Effector memory CD4-positive, alpha-beta T cell (primary cell): Measurements from ENCODE around the gene KLHL26.

Experiments
- DNase-seq, 3 donors: peaks; one replicate each; pipeline ENCODE4 v3.0.0-alpha.2; 2020
- H3K27ac ChIP-seq: 2 replicates; pipeline ENCODE4 v1.7.0; 2013; ENCODE audit warnings: mild to moderate bottlenecking, low read length, moderate library complexity; ENCODE audit not compliant: insufficient read depth, poor library complexity, severe bottlenecking
- H3K27me3 ChIP-seq: replicated peaks from 2 replicates; pipeline ENCODE4 v1.7.0; 2013; ENCODE audit warnings: mild to moderate bottlenecking, low read length; ENCODE audit not compliant: insufficient read depth, control insufficient read depth, poor library complexity, severe bottlenecking
- H3K36me3 ChIP-seq: 2 replicates; pipeline ENCODE4 v1.7.0; 2013; ENCODE audit warnings: mild to moderate bottlenecking, low read length, moderate library complexity; ENCODE audit not compliant: control insufficient read depth, insufficient read depth
- H3K4me1 ChIP-seq: 2 replicates; pipeline ENCODE4 v1.7.0; 2013; ENCODE audit warnings: low read length, mild to moderate bottlenecking; ENCODE audit not compliant: control insufficient read depth, insufficient read depth, poor library complexity, severe bottlenecking
- H3K4me3 ChIP-seq: 2 replicates; pipeline ENCODE4 v1.7.0; 2013; ENCODE audit warnings: low read length, low read depth, mild to moderate bottlenecking; ENCODE audit not compliant: insufficient read depth, poor library complexity, severe bottlenecking
- H3K9me3 ChIP-seq: 2 replicates; pipeline ENCODE4 v1.7.0; 2013; ENCODE audit warnings: mild to moderate bottlenecking, low read length, moderate library complexity; ENCODE audit not compliant: control insufficient read depth

Gene KLHL26

DNA sequence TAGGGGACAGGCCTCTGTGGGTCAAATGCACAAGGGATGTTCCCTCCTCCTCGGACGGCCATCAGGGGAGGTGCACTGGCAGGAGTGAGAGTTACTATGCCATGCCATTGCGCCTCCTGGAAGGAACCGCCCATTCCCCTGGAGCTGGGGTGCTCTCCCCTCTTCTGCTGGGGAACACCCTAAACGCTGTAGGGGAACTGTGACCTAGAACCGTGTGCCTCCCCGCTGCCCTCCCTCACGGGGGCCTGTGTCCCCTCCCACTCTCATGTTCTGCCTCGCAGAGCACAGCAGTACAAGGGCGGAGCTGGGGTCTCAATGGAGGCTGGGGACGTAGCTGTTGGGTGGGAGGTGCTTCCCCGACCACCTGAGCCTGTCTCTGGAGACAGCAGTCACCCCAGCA is 29.5 kb downstream of the KLHL26 start:
- H3K4me1 ChIP-seq: peaks cover 7% of the 10 kb centered on the region
- no peaks in the 10 kb centered on the region for H3K9me3 ChIP-seq
- DNase-seq: no peak
- no peak overlapping the region for H3K27ac ChIP-seq
- H3K36me3 ChIP-seq: peaks cover 35% of the 10 kb centered on the region
- H3K27me3 ChIP-seq: no peaks in the 10 kb centered on the region
- no peak overlapping the region for H3K4me3 ChIP-seq

DNA sequence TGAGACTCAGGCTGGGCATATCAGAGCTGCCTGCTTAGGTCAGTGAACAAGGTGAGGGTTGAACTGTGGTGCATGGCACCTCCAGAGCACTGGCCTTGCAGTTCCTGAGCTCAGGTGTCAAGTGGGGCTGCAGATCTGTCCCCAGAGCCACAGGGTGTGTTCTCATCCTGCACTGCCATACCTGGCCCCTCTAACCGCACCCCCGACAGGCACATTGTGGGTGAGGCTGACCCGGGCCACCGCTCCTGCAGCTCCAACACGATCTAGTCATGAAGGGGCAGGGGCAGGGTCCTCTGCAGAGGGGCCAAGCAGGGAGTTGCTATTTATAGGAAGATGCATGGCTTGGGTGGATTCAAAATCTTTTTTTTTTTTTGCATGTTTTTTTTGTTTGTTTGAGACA is 30.0 kb downstream of the KLHL26 start:
- Histone ChIP-seq H3K9me3 (no peaks in the 10 kb centered on the region), H3K27ac (no peak overlapping the region), H3K4me1 (peaks cover 7% of the 10 kb centered on the region), H3K27me3 (no peaks in the 10 kb centered on the region), H3K36me3 (peaks cover 31% of the 10 kb centered on the region), H3K4me3 (no peak overlapping the region)
- DNase-seq: no peak

DNA sequence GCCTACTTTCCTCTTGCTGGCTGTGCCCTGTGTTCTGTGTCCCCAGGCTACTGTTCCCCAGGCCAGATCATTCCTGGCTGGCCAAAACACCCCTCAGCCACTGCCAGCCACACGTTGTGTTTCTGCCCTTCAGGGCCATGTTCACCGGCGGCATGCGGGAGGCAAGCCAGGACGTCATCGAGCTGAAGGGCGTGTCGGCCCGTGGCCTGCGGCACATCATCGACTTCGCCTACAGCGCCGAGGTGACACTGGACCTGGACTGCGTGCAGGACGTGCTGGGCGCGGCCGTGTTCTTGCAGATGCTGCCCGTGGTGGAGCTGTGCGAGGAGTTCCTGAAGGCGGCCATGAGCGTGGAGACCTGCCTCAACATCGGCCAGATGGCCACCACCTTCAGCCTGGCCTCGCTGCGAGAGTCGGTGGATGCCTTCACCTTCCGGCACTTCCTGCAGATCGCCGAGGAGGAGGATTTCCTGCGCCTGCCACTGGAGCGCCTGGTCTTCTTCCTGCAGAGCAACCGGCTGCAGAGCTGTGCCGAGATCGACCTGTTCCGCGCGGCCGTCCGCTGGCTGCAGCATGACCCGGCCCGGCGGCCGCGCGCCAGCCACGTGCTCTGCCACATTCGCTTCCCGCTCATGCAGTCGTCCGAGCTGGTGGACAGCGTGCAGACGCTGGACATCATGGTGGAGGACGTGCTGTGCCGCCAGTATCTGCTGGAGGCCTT is 30.9 kb downstream of the KLHL26 start:
- Histone ChIP-seq H3K27me3 (no peaks in the 10 kb centered on the region), H3K36me3 (peaks cover 30% of the 10 kb centered on the region), H3K9me3 (no peaks in the 10 kb centered on the region), H3K4me1 (peaks cover 7% of the 10 kb centered on the region), H3K27ac (no peak overlapping the region), H3K4me3 (no peak overlapping the region)
- DNase-seq: no peak

DNA sequence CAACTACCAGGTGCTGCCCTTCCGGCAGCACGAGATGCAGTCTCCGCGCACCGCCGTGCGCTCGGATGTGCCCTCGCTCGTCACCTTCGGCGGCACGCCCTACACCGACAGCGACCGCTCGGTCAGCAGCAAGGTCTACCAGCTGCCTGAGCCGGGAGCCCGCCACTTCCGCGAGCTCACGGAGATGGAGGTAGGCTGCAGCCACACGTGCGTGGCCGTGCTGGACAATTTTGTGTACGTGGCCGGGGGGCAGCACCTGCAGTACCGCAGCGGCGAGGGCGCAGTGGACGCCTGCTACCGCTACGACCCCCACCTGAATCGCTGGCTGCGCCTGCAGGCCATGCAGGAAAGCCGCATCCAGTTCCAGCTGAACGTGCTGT is 31.4 kb downstream of the KLHL26 start:
- H3K4me1 ChIP-seq: peaks cover 7% of the 10 kb centered on the region
- no peak for DNase-seq
- no peaks in the 10 kb centered on the region for H3K9me3 ChIP-seq
- no peak overlapping the region for H3K4me3 ChIP-seq
- no peak overlapping the region for H3K27ac ChIP-seq
- H3K27me3 ChIP-seq: no peaks in the 10 kb centered on the region
- peaks cover 30% of the 10 kb centered on the region for H3K36me3 ChIP-seq

DNA sequence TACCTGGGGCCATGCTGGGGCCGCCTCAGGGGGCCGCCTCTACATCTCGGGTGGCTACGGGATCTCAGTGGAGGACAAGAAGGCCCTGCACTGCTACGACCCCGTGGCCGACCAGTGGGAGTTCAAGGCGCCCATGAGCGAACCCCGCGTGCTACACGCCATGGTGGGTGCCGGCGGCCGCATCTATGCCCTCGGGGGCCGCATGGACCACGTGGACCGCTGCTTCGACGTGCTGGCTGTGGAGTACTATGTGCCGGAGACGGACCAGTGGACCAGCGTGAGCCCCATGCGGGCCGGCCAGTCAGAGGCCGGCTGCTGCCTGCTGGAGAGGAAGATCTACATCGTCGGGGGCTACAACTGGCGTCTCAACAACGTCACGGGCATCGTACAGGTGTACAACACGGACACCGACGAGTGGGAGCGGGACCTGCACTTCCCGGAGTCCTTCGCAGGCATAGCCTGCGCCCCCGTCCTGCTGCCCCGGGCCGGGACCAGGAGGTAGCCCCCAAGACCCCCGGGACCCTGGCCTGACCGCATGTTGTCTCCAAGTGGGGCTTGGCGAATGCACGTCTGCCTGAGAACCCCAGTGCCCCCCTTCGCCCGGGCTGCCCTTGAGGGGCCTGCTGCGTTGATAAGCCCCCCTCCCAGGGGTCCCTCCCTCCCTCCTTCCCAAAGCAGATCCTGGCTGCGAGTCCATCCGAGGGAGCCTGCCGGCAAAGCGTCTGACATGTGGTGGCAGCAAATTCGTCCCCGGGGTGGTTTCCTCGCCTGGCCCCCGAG is 32.1 kb downstream of the KLHL26 start:
- H3K4me1 ChIP-seq: peaks cover 3% of the 10 kb centered on the region
- H3K27ac ChIP-seq: no peak overlapping the region
- no peaks in the 10 kb centered on the region for H3K9me3 ChIP-seq
- no peaks in the 10 kb centered on the region for H3K27me3 ChIP-seq
- H3K36me3 ChIP-seq: peaks cover 30% of the 10 kb centered on the region
- no peak overlapping the region for H3K4me3 ChIP-seq
- DNase-seq: no peak

DNA sequence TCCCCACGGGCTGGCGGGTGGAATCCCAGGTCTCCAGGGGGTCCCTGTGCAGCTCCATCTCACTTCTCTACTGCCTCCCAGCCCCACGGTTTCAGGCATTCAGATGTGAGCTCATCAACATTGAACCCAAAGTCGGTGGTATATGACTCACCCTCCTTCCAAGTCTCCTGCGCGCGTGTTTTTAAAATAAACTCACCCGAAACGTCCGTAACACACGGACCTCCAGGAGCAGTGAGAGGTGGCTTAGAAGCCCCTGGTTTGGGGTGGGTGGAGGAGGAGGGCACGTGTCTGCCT is 32.6 kb downstream of the KLHL26 start:
- Histone ChIP-seq H3K9me3 (no peaks in the 10 kb centered on the region), H3K4me1 (no peaks in the 10 kb centered on the region), H3K27me3 (no peaks in the 10 kb centered on the region), H3K27ac (no peak overlapping the region), H3K4me3 (no peak overlapping the region), H3K36me3 (peaks cover 30% of the 10 kb centered on the region)
- no peak for DNase-seq

DNA sequence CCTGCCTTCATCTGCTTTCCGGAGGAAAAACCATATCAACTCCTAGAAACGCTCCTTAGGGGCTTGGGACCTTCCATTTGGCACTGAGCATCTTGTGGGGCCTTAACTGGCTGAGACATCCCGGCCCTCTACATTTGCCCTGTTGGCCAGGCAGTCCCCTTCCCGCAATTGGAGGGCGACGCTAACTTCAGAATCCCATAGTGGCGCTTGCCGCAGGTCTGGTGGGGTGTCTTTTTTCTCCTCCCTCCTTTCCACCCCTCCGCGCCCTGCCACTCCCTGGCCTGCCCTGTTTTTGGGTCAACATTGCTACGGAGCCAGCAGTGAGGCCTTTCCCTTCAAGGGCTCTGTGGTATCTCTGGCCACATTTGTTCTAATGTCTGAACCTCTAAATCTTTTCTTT is 33.1 kb downstream of the KLHL26 start:
- Histone ChIP-seq H3K36me3 (peaks cover 30% of the 10 kb centered on the region), H3K4me1 (no peaks in the 10 kb centered on the region), H3K27ac (no peak overlapping the region), H3K9me3 (no peaks in the 10 kb centered on the region), H3K27me3 (no peaks in the 10 kb centered on the region), H3K4me3 (no peak overlapping the region)
- DNase-seq: no peak

DNA sequence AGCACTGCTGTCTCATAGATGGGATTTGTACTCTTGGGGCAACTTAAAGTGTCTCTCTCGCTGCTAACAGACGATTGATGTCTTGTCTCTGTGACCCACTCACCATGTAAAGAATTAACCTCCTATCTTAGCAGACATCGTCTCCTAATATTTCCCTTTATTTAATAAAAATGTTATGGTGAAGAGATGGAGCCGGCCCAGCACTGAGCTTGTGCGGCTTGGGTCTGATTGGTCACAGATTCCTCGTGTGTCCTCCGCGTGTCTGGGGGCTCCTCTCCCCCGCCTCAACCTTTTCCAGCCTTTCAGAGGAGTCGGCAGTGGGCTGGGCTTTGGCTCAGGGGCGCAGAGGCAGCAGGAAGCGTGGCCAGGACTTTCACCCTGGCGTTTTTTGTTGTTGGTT is 33.5 kb downstream of the KLHL26 start:
- Histone ChIP-seq H3K27me3 (no peaks in the 10 kb centered on the region), H3K9me3 (no peaks in the 10 kb centered on the region), H3K4me3 (no peak overlapping the region), H3K36me3 (peaks cover 29% of the 10 kb centered on the region), H3K4me1 (no peaks in the 10 kb centered on the region), H3K27ac (no peak overlapping the region)
- DNase-seq: no peak

DNA sequence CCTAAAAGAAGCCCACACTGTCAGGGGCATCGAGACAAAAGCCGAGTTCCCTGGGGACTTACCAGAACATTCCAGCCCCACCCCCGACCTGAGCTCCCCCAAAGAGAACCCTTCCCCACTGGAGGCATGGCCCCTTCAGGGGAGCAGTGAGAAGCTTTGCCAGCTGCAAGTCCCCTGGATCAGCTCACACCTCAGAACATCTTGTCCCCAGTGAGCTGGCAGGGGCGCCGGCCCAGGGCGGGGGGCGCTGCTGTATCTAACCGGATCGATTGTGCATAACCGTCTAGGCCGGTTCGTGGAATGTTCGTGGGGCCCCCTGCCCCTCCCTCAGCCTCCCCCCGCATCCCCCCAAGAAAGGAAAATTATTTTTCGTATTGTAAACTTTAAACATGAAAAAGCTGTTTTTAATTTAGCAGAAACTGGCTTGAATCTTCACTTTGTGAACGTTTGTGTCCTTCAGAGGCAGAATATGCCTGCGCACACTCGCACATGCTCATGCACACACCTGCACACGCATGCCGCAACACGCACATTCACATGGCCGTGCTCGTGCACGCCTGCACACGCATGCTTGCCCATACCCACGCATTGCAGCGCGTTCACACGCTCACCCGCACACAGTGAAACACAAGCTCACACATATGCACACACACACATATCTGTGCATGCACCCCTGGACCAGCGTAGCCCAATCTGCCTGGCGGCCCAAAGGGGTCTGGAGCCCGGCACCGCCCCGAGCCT is 34.6 kb downstream of the KLHL26 start:
- Histone ChIP-seq H3K27ac (no peak overlapping the region), H3K9me3 (no peaks in the 10 kb centered on the region), H3K4me1 (no peaks in the 10 kb centered on the region), H3K4me3 (no peak overlapping the region), H3K36me3 (peaks cover 26% of the 10 kb centered on the region), H3K27me3 (no peaks in the 10 kb centered on the region)
- DNase-seq: no peak

DNA sequence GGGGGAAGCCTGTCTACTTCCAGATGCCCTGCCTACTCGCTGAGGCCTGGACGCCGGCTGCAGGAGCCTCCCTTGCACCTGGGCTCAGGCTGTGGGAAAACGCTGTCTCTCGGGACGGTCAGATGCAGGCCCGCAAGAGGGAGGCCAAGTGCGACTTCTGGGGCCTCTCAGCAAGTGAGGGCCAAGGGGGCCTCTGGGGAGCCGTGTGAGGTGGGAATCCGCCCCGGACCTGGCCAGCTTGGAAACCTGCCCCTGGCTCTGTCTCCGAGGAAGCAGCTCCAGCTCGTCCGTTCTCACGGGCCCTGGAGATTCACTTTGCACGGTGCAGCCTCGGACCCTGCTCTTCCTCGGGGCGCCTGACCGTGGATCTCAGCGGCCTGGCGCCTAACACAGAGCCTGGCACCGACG is 35.2 kb downstream of the KLHL26 start:
- no peaks in the 10 kb centered on the region for H3K4me1 ChIP-seq

More for the DNA sequence above, 35.2 kb downstream of the KLHL26 start:
- Histone ChIP-seq H3K9me3 (no peaks in the 10 kb centered on the region), H3K27ac (no peak overlapping the region), H3K4me3 (no peak overlapping the region), H3K36me3 (peaks cover 25% of the 10 kb centered on the region), H3K27me3 (no peaks in the 10 kb centered on the region)
- DNase-seq: no peak
